Liver (tissue), 9 donors: Measurements from ENCODE around the gene APOL3. TPM values are rescaled to one million over a fixed set of nuclear protein-coding genes. Genes with fewer than 3 reads are reported as not detected.

ENCODE experiments used
- DNase-seq: peaks from one replicate; pipeline ENCODE4 v3.0.0-alpha.2; 2017; ENCODE audit warnings: low spot score
- H3K27ac ChIP-seq, 2 donors: one replicate each; pipeline ENCODE4 v1.7.0; 2013; ENCODE audit warnings: inconsistent platforms in 2 of 2, low read length in 2 of 2, control low read depth in 1 of 2, low read depth in 1 of 2, mild to moderate bottlenecking in 1 of 2
- H3K27me3 ChIP-seq, 4 donors: one replicate each; pipeline versions ENCODE4 v1.6.1 to v1.7.0; 2013; ENCODE audit warnings: low read length in 3 of 4, inconsistent platforms in 1 of 4, mild to moderate bottlenecking in 1 of 4, moderate library complexity in 1 of 4; ENCODE audit not compliant: control insufficient read depth in 4 of 4, insufficient read depth in 4 of 4
- H3K36me3 ChIP-seq, 4 donors: one replicate each; pipeline versions ENCODE4 v1.6.1 to v1.7.0; 2013; ENCODE audit warnings: low read length in 3 of 4, mild to moderate bottlenecking in 3 of 4, low read depth in 1 of 4, moderate library complexity in 1 of 4; ENCODE audit not compliant: control insufficient read depth in 4 of 4, insufficient read depth in 3 of 4
- H3K4me1 ChIP-seq, 4 donors: one replicate each; pipeline versions ENCODE4 v1.6.1 to v1.7.0; 2013; ENCODE audit warnings: low read length in 3 of 4, mild to moderate bottlenecking in 3 of 4, moderate library complexity in 1 of 4; ENCODE audit not compliant: control insufficient read depth in 4 of 4, insufficient read depth in 4 of 4
- H3K4me3 ChIP-seq, 3 donors: one replicate each; pipeline versions ENCODE4 v1.6.1 to v1.7.0; 2013; ENCODE audit warnings: low read length in 3 of 3, control low read depth in 1 of 3, low read depth in 1 of 3, mild to moderate bottlenecking in 1 of 3
- H3K9ac ChIP-seq, 2 donors: one replicate each; pipeline ENCODE4 v1.7.0; 2013; ENCODE audit warnings: low read length in 2 of 2, mild to moderate bottlenecking in 2 of 2, moderate library complexity in 2 of 2, control low read depth in 1 of 2, low read depth in 1 of 2
- H3K9me3 ChIP-seq, 4 donors: one replicate each; pipeline versions ENCODE4 v1.6.1 to v1.7.0; 2013; ENCODE audit warnings: low read length in 3 of 4; ENCODE audit not compliant: control insufficient read depth in 4 of 4
- ATF3 ChIP-seq: IDR thresholded peaks from 2 replicates; pipeline ENCODE4 v1.6.1; 2016; ENCODE audit warnings: antibody characterized with exemption
- CTCF ChIP-seq: fragments of 150-350 bp; IDR thresholded peaks from 2 replicates; pipeline ENCODE4 v1.5.1; 2017; ENCODE audit warnings: improper control_type of control experiment, low read depth, low read length; ENCODE audit not compliant: missing input control
- EGR1 ChIP-seq, 2 donors: IDR thresholded peaks; 2 replicates each; pipeline ENCODE4 v1.6.1; 2016 to 2018; ENCODE audit warnings: antibody characterized with exemption in 2 of 2, low read depth in 2 of 2
- FOXA1 ChIP-seq: IDR thresholded peaks from 2 replicates; pipeline ENCODE4 v1.6.1; 2016; ENCODE audit warnings: antibody characterized with exemption
- FOXA2 ChIP-seq: IDR thresholded peaks from 2 replicates; pipeline ENCODE4 v1.6.1; 2016; ENCODE audit warnings: antibody characterized with exemption
- GABPA ChIP-seq, 2 donors: IDR thresholded peaks in 1 of 2; conservative IDR thresholded peaks in 1 of 2; 2 replicates each; pipeline ENCODE4 v1.6.1; 2016; ENCODE audit warnings: antibody characterized with exemption in 2 of 2, mild to moderate bottlenecking in 1 of 2, moderate library complexity in 1 of 2
- HNF4A ChIP-seq, 2 donors: conservative IDR thresholded peaks; 2 replicates each; pipeline ENCODE4 v1.6.1; 2016; ENCODE audit warnings: antibody characterized with exemption in 2 of 2, mild to moderate bottlenecking in 2 of 2
- HNF4G ChIP-seq: IDR thresholded peaks from 2 replicates; pipeline ENCODE4 v1.6.1; 2016; ENCODE audit warnings: antibody characterized with exemption
- JUND ChIP-seq, 2 donors: IDR thresholded peaks; 2 replicates each; pipeline ENCODE4 v1.6.1; 2016; ENCODE audit warnings: antibody characterized with exemption in 2 of 2
- NR2F2 ChIP-seq: IDR thresholded peaks from 2 replicates; pipeline ENCODE4 v1.6.1; 2016; ENCODE audit warnings: antibody characterized with exemption
- RAD21 ChIP-seq, 2 donors: IDR thresholded peaks; 2 replicates each; pipeline ENCODE4 v1.6.1; 2016; ENCODE audit warnings: antibody characterized with exemption in 2 of 2, mild to moderate bottlenecking in 2 of 2
- REST ChIP-seq: IDR thresholded peaks from 2 replicates; pipeline ENCODE4 v1.6.1; 2016; ENCODE audit warnings: antibody characterized with exemption, mild to moderate bottlenecking
- RXRA ChIP-seq, 2 donors: IDR thresholded peaks; 2 replicates each; pipeline ENCODE4 v1.6.1; 2017 to 2018; ENCODE audit warnings: antibody characterized with exemption in 2 of 2, mild to moderate bottlenecking in 1 of 2
- SP1 ChIP-seq: IDR thresholded peaks from 2 replicates; pipeline ENCODE4 v1.6.1; 2018; ENCODE audit warnings: antibody characterized with exemption, mild to moderate bottlenecking
- TAF1 ChIP-seq: conservative IDR thresholded peaks from 2 replicates; pipeline ENCODE4 v1.6.1; 2016; ENCODE audit warnings: antibody characterized with exemption, mild to moderate bottlenecking
- YY1 ChIP-seq: IDR thresholded peaks from 2 replicates; pipeline ENCODE4 v1.6.1; 2016; ENCODE audit warnings: antibody characterized with exemption, mild to moderate bottlenecking
- ZBTB33 ChIP-seq: IDR thresholded peaks from 2 replicates; pipeline ENCODE4 v1.6.1; 2016; ENCODE audit warnings: antibody characterized with exemption
- WGBS: extraction: QIAGEN DNeasy Blood & Tissue Kit; methylation state at CpG from one replicate; pipeline ENCODE4 v1.1.7; 2013; 5-methylcytosine and 5-hydroxymethylcytosine counted together
- polyA plus RNA-seq, 2 donors: library from polyadenylated mRNA; stranded (reverse) in 1 of 2; unstranded in 1 of 2; fragments of 200-250 nt in 1 of 2; fragments of >200 nt in 1 of 2; fragmentation: Nextera tagmentation in 1 of 2; extraction: Ambion mirVana in 1 of 2; gene quantifications; one replicate each; pipeline versions ENCODE4 v1.2.1 to v1.2.3, GENCODE V29; 2013 to 2015
- total RNA-seq, 2 donors: library from RNA; depleted of rRNA; stranded (reverse); fragments of >200 nt; gene quantifications; one replicate each; pipeline ENCODE4 v1.2.3, GENCODE V29; 2014
- donor health status: healthy.
- donor health status: healthy.
- donor health status: healthy.
- donor health status: healthy.
- donor health status: healthy.

Gene APOL3
- total and polyA plus RNA-seq, 4 donors: 7.2 to 34.5 (median 11.8) TPM

- no peak for TF ChIP-seq SP1
- TF ChIP-seq GABPA (IDR thresholded peaks at IDR 0.05 in 1 of 2, conservative IDR thresholded peaks at IDR 0.05 in 1 of 2): no peak
- no peak for TF ChIP-seq ZBTB33
- no peak for TF ChIP-seq RAD21 (IDR thresholded peaks at IDR 0.05)
- TF ChIP-seq EGR1 (IDR thresholded peaks at IDR 0.05; ENCODE audit: low read depth in 2 of 2): no peak
- no peak for TF ChIP-seq YY1
- TF ChIP-seq JUND (IDR thresholded peaks at IDR 0.05): no peak
Measured at GRCh38 chr22:36106910-36107309, 53.6 kb downstream of the APOL3 start (continued).

GRCh38 chr22:36104988-36105387 is 55.6 kb downstream of the APOL3 start:
- no peak overlapping the region for H3K9ac ChIP-seq
- TF ChIP-seq GABPA (IDR thresholded peaks at IDR 0.05 in 1 of 2, conservative IDR thresholded peaks at IDR 0.05 in 1 of 2): no peak
- TF ChIP-seq RAD21 (IDR thresholded peaks at IDR 0.05): no peak
- TF ChIP-seq YY1: no peak
- TF ChIP-seq TAF1: no peak
- TF ChIP-seq JUND (IDR thresholded peaks at IDR 0.05): no peak
- TF ChIP-seq ATF3: no peak
- no peak for TF ChIP-seq RXRA (IDR thresholded peaks at IDR 0.05)
- TF ChIP-seq HNF4G: no peak
- no peak for TF ChIP-seq FOXA1
- TF ChIP-seq ZBTB33: no peak
- TF ChIP-seq NR2F2: no peak
- no peak for TF ChIP-seq EGR1 (IDR thresholded peaks at IDR 0.05; ENCODE audit: low read depth in 2 of 2)
- no peak for TF ChIP-seq REST
- TF ChIP-seq SP1: no peak
- TF ChIP-seq HNF4A (conservative IDR thresholded peaks at IDR 0.05): no peak
- TF ChIP-seq CTCF: no peak
- TF ChIP-seq FOXA2: no peak
- no peak overlapping the region for H3K4me3 ChIP-seq
- H3K27ac ChIP-seq: no peak overlapping the region
- H3K36me3 ChIP-seq: no peaks in the 10 kb centered on the region
- DNase-seq: no peak
- H3K27me3 ChIP-seq: no peaks in the 10 kb centered on the region
- no peaks in the 10 kb centered on the region for H3K9me3 ChIP-seq
- no peaks in the 10 kb centered on the region for H3K4me1 ChIP-seq
- WGBS: 79% methylated on average over 5 of the region's 5 CpGs
